GM18861 (cell line): ENCODE data around the gene PAXIP1.
"Not testable (repeated sequence)": the region's sequence is repeated elsewhere in the genome, so short reads cannot be mapped to it uniquely, and the experiment has no call there.

Experiments
- ATAC-seq: cut with Tn5 transposase; IDR thresholded peaks from one replicate; pipeline ENCODE4 v1.9.1; 2021; ENCODE audit not compliant: unreplicated experiment

The PAXIP1 gene

DNA sequence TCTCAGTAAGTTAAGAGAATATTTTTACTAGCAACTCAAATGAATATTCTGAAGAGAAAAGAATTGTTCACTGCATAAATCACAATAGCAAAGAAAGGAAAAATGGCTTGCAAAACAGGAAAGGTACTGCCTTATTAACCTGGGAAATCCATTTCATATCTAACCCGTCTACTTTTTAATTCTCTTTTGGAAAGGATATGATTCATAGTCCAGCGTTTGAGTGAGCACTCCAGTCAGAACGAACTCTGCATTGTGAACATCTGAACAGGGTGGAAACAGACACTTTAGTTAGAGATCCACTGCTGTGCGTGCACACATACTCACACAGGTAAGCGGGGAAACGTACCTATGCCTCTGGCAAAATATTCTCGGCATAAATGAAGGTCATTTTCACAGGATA, 56.8 kb downstream of the PAXIP1 start:
- ATAC-seq: no peak

DNA sequence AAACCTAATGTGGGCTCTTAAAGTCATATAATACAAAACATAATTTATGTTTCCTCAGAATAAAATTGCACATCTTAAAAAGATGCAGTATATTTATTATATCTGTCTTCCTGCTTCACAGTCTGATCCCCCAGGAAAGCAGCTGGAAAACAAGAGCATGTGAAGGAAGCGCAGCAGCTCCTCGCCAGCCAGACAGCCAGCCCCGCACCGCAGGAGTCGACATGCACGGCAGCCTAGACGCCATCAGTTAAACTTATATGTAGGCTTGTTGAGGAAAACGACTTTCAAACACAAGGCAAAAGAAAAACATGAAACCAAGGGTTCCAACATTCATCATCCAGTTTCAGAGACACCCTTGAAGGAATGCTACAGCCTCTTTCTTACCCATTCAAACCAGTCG, 59.0 kb downstream of the PAXIP1 start:
- ATAC-seq: no peak

DNA sequence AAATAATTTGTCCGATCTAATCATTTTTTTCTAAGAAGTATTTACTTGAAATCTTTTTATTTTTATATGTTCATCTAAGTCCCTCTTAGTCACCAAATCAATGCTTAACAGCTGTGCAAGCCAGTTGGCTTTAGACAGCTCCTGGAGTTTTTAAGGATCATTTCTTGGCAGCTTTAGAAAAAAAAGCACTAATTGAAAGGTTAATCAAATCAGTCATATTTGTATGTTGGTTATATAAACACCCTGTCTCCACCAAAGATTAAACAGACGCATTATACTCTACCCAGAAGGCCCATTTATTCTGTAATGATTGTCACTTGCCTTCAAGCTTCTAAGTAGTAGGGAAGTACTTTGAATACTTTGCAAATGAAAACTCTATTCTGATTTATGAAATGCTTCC, 60.2 kb downstream of the PAXIP1 start:
- ATAC-seq: no peak

DNA sequence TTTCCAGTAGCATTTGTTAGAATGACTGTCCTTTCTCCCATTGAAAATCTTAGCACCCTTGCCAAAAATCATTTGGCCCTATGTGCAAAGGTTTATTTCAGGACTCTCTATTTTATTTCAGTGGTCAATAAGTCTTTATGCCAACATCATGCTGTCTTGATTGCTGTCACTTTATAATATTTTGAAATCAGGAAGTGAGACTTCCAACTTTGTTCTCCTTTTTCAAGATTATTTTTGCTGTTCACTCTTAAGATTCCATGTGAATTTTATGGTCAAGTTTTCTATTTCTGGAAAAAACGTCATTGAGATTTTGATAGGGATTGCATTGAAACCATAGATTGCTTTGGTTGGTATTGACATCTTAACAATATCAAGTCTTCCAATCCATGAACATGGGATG, 65.1 kb downstream of the PAXIP1 start:
- no peak for ATAC-seq

DNA sequence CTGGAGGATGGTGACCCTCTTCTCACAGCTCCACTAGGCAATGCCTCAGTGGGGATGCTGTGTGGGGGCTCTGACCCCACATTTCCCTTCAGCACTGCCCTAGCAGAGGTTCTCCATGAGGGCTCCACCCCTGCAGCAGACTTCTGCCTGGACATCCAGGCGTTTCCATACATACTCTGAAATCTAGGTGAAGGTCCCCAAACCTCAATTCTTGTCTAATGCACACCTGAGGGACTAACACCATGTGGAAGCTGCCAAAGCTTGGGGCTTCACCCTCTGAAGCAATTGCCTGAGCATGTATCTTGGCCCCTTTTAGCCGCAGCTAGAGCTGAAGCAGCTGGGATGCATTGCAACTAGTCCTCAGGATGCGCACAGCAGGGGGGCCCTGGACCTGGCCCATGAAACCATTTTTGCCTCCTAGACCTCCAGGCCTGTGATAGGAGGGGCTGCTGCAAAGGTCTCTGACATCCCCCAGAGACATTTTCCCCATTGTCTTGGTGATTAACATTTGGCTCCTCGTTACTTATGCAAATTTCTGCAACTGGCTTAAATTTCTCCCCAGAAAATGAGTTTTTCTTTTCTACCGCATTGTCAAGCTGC, 68.5 kb downstream of the PAXIP1 start:
- ATAC-seq: not testable (repeated sequence)

DNA sequence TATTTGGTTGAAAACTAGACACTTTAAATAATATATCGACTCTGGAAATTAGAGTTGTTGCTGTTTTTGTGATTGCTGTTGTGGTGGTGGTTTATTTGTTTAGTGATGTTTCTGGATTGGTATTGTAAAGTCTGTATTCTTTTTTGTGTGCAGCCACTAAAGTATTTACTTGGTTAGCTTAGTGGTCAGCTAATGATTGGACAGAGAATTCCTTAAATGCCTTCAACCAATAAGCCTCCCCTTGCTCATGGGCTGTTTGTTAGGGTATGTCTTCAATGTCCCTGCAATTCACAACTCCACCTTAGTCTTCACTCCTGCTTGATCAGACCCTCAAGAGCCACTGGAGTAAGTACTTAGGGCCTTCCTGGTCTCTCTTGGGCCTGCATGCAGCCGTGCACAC, 71.0 kb downstream of the PAXIP1 start:
- ATAC-seq: no peak

DNA sequence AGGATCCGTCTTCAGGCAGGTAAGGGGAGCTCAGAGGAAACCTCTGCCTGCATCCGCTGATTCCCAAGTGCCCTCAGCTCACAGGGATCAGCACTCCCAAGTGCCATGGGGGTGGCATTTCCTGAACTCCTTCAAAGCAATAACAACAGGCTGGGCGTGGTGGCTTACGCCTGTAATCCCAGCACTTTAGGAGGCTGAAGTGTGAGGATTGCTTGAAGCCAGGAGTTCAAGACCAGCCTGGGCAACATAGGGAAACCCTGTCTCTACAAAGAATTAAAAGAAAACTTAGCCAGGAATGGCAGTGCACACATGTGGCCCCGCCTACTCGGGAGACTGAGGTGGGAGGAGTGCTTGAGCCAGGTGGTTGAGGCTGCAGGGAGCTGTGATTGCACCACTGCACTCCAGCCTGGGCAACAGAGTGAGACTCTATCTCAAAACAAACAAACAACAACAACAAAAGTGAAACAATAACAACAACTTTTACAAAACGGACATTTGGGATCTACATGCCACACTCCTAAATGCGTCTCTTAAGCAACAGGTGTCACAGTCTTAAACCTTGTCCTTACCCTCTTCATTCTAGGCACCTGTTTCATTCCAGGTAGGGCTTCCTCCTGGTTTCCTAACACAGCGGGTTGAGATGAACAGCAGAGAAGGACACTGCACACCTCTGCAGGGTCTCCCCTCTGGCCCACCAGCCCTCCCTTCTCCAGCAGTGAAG, 73.8 kb downstream of the PAXIP1 start:
- ATAC-seq: peak; percentile 1

DNA sequence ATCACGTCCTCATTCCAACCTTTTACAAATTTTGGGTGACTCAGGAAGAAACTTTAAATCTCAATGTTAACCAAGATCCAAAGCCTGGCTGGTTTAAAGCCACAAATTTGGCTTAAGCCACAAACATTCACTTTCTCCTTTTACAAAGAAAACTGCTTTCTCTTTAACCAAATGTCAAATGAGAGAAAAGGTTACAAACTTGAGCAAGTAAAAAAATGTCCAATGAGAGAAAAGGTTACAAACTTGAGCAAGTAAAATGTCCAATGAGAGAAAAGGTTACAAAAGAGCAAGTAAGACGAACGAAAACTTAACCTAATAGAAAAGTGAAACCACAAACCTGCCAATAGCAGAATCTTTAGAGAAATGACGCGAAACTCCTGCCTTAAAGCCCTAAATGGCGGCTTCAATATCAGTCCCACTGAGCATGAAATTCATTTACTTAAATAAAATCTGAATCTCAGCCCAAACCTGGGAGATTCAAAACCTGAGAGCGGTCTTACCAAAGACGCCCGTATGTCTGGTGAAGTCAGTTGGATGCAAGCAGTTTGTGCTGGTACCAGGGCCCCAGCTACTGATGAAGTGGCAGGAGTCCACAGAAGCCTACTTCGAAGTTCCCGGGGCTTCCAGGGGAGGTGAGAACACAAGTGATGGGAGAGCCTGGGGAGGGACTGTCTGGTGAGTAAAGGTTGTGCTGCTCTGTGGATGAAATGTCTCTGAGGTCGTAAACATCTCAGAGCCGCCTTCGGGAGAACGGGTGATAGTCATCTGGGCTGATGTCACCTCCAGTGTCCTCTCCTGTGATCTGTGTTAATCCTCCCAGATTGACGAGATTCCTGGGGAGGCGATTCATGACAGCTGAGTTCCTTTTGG, 74.6 kb downstream of the PAXIP1 start:
- peak; percentile 84 for ATAC-seq

DNA sequence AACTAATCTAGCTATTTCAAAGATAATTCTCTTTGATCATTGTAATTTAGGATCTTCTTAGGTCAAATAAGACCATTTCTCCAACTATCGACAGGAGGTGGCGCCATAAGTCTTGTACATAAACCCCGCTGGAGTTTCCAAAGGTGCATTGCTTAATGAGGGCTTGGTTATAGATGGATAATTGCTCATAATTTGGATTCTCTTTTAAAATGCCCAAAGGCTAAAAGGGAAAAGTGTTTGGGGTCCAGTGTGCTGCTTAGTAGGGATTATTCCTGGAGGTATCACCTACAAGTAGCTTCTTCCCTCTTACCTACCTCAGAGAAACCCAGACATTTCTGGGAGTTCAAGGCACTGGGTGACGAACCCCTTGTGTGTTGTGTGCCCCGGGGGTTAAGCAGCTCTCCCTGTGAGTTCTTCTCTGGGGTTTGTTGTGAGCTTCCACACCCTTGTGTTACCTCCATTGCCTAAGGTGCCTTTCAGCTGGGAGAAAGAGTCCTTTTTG, 75.2 kb downstream of the PAXIP1 start:
- peak; percentile 44 for ATAC-seq

DNA sequence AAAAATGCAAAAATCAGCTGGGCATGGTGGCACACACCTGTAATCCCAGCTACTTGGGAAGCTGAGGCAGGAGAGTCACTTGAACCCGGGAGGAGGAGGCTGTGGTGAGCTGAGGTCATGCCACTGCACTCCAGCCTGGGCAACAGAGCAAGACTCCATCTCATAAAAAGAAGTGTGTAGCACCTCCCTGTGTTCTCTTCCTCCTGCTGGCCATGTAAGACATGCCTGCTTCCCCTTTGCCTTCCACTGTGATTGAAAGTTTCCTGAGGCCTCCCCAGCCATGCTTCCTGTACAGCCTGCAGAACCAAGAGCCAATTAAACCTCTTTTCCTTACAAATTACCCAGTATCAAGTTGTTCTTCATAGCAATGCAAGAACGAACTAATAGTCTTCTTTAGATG, 80.5 kb downstream of the PAXIP1 start:
- ATAC-seq: not testable (repeated sequence)

DNA sequence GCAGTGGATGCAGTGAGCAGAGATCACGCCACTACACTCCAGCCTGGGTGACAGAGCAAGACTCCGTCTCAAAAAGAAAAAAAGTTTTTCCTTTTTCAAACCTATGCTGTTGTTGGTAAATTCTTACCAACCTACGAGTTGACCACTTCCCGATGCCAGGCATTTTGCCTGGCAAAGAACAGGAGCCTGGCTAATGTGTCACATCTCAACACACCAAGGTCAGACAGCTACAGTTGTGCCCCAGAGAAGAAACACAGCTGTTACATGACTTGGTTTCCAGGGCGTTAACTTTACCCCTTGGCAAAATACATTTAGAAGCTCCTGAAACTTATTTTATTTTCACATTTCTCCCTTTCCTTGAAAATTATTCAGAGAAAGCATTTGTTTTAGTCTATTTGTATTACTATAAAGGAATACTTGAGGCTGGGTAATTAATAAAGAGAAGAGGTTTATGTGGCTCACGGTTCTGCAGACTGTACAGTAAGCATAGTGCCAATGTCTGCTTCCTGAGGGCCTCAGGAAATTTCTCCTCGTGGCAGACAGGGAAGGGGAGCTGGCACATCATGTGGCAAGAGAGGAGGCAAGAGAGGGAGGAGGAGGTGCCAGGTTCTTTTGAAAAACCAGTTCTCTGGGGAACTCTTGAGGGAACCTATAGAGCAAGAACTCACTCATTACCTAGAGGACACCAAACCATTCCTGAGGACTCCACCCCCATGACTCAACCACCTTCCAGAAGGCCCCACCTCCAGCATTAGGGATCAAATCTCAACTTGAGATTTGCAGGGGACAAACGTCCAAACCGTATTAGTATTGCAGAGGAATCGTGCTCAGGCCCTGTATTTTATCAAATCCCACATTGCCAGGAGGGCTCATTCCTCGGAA, 83.3 kb downstream of the PAXIP1 start:
- ATAC-seq: no peak

DNA sequence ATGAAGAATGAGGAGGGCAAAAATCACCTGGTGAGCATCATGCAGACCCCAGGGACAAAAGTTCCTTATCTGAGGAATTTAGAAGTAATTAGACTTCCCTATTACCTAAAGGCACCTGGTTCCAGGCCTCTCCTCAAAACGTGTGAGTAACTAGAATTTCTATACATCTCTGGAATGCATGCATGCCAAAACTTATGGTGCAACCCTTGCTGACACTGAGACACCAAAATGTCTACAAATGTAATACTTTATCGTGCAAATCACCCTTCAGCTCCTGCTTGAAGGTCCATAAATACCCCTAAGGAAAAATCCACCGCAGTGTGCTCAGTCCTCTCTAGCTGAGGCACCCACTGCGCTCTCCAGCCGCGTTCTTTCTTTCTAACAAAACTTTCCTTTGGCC, 84.2 kb downstream of the PAXIP1 start:
- ATAC-seq: no peak

DNA sequence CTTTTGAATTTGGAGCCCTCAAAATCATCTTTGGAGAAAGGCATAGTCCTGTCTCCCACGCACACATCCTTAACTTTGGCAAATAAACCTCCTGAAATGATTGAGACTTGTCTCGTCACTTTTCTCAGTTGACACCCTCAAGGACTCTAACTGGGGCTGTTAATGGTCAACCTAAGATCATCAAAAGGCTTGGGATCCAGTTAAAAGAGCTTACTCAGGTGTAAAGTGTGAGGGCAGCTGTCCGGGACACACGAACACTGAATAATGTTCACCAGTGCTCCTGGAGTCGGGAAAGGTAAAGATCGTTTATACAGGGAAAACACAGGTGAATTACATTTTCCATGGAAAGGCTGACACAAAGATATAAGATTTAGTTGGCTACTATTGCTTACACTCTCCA, 84.7 kb downstream of the PAXIP1 start:
- no peak for ATAC-seq

DNA sequence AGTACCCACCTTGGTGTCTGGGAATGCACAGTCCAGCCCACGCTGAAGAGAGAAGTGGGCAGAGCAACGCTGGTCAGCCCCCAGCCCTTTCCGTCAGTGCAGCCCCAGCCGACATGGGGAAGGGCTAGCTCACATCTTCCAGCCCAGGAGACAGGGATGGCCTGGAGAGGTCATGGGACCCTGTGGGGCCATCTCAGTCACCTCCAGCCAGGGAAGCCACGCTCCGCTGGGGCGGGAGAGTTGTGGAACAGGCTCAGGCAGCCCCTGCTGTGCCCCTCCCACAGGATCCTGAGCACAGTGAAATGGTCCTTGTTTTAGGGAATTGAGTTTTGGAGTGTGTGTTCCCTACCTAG, 85.1 kb downstream of the PAXIP1 start:
- no peak for ATAC-seq

DNA sequence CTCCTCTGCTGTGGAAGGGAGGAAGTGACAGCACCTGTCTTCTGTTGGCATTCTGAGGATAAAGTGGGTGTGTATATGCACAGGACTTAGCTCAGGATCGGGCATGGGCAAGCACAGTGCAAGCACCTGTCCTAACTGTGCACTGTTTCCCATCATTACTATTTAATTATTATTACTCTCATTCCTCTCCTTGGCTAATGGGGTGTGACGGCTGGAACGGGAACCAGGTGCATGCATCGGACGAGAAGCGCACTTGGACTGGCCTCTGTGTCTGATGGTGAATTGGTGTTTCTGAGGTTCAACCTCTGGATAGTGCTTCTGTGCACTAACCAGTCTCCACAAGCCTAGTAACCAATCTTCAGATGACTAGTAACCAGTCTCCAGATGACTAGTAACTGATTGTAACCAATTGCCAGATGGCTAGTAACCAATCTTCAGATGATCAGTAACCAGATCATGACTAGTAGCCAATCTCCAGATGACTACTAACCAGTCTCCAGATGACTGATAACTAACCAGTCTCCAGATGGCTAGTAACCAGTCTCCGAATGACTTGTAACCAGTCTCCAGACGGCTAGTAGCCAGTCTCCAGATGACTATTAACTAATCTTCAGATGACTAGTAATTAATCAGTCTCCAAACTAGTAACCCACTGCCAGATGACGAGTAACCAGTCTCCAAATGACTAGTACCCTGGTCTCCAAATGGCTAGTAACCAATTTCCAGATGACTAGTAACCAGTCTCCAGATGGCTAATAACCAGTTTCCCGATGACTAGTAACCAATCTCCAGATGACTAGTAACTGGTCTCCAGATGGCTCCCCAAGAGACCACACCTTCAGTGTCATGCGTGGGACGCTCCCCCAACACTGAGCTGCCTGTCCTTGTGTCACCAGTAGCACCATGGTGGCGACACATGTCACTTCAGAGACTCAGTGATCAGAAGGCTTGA, 85.8 kb downstream of the PAXIP1 start:
- no peak for ATAC-seq

DNA sequence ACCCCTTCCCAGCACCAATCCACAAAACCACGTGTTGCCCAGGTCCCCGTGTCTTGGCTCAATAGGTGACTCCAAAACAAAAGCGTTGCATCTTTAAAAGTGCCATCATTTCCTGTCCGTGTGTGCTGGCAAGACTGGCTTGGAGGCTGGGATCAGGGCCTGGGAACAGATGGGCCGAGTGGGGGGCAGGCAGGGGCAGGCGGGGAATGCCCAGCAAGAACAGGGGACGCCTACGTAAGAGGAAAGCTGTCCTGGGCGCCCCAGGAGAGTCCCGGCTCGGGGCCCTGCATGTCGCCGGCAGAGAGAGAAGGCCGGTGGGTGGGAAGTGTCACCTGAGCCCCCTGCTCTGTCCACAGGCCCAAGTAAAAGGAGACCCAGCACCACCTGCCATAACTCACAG, 86.5 kb downstream of the PAXIP1 start:
- no peak for ATAC-seq

DNA sequence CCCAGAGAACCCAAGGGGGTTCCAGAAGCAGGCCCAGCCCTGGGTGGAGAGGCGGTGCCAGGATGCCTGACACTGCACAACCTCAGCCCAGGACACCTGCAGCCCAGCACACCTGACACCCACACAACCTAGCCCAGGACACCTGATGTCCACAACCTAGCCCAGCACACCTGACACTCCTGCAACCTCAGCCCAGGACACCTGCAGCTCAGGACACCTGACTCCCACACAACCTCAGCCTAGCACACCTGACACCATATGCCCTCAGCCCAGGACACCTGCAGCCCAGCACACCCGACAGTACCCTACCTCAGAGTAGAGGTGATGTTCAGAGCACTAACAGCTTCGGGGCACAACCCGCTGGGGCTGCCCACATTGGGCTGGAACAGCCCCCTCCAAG, 87.3 kb downstream of the PAXIP1 start:
- no peak for ATAC-seq

DNA sequence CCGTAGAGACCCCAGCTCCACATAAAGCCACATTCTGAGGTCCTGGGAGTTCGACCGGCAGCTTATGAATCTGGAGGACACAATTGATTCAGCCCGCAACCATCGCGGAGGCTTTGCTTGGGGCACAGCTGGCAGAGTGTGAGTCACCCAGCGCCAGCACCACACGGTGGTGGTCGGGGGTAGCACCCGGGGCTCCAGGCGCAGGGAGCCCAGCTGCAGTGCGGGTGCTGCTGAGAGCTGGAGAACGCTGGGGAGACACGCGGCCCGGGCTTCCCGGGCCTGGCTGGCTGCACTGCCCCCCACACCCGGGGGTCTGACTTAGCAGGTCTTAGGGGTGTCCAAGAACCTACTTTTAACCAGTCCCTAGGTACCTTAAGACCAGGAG, 87.9 kb downstream of the PAXIP1 start:
- ATAC-seq: no peak

DNA sequence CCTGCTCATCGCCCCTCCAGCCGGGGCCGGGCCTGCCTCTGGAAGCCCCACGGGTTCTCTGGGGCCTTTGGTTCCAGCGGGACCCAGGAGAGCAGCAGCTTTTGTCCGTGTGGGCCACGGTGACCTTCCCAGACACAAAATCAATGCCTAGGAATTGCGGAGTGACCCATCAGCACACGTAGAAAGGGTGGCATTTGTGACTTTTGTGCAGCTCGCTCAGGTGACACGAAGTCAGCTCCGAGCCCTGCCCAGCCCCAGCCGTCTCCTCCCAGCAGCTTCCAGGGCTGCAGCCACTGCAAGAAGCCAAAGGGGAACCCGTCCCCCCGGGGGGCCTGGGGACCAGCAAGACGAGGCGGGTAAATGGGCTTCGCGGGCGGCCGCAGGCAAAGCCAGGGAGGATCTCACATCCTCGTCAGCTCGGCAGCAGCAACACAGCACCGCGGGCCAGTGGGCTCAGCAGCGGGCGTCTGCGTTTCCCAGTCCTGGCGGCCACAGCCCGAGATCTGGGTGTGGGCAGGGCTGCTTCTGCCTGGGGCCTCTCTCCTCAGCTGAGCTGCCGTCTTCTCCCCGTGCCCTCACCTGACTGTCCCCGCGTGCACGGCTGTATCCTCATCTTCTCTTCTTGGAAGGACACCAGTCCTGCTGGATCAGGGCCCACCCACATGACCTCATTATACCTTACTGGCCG, 88.5 kb downstream of the PAXIP1 start:
- no peak for ATAC-seq
